ENCODE measurements around the gene NRAP. TPM values are rescaled to one million over a fixed set of nuclear protein-coding genes. Genes with fewer than 3 reads are reported as not detected.

Gene NRAP
- total RNA-seq, 1 experiment from 2014 or later: not detected

GRCh38 chr10:113621799-113622198, 42.0 kb downstream of the NRAP start:
- H3K9ac ChIP-seq (ENCODE audit: extremely low read depth, insufficient read length, low read length): no peak overlapping the region
- Mint-ChIP-seq H3K36me3 (ENCODE audit: insufficient read depth in 1 of 3, low read depth in 3 of 3) (no peaks in the 10 kb centered on the region), H3K27me3 (ENCODE audit: low read depth) (peaks cover 58% of the 10 kb centered on the region), H3K4me3 (no peak overlapping the region), H3K27ac (no peak overlapping the region), H3K9me3 (no peaks in the 10 kb centered on the region), H3K4me1 (peaks cover 36 to 42% of the 10 kb centered on the region in 2 experiments)
- H2AFZ ChIP-seq (ENCODE audit: low read length): no peak overlapping the region
- H4K91ac ChIP-seq (ENCODE audit: insufficient read length, low read depth, low read length): no peak overlapping the region
- H2BK120ac ChIP-seq (ENCODE audit: low read depth, low read length, poor library complexity, severe bottlenecking): no peak overlapping the region
- H4K20me1 ChIP-seq (ENCODE audit: control insufficient read depth, insufficient read depth, insufficient read length): no peaks in the 10 kb centered on the region
- H3K23me2 ChIP-seq (ENCODE audit: insufficient read length, low read depth, low read length, poor library complexity, severe bottlenecking): no peaks in the 10 kb centered on the region
- H2BK12ac ChIP-seq (ENCODE audit: insufficient read length, low read depth, low read length): no peak overlapping the region
- DNase-seq: no peak
- no peaks in the 10 kb centered on the region for H3K79me2 ChIP-seq (ENCODE audit: insufficient read depth, low read length)
- H2AK5ac ChIP-seq (ENCODE audit: insufficient read length, low read length): no peak overlapping the region
- no peak overlapping the region for H3K18ac ChIP-seq (ENCODE audit: insufficient read length, low read depth, low read length)
- H3K79me1 ChIP-seq (ENCODE audit: insufficient read depth, low read depth, low read length, poor library complexity, severe bottlenecking): no peaks in the 10 kb centered on the region
- TF ChIP-seq CTCF (conservative IDR thresholded peaks at IDR 0.05): no peak
- H2BK20ac ChIP-seq (ENCODE audit: low read depth, low read length, poor library complexity, severe bottlenecking): no peak overlapping the region
- H4K8ac ChIP-seq (replicated peaks; ENCODE audit: insufficient read length, low read depth, low read length): no peak overlapping the region
- H3K14ac ChIP-seq (ENCODE audit: insufficient read depth, low read length): no peak overlapping the region
- no CpG with 5 or more reads among the region's 8 CpGs for WGBS (ENCODE audit: extremely low coverage, insufficient read length, low lambda C conversion rate)
- H3K27me3 ChIP-seq (ENCODE audit: insufficient read depth, low read length): no peaks in the 10 kb centered on the region
- no peak overlapping the region for H3K23ac ChIP-seq (ENCODE audit: insufficient read length, low read depth, low read length)
- no peak overlapping the region for H3T11ph ChIP-seq (ENCODE audit: low read length)
- no peak overlapping the region for H4K5ac ChIP-seq (ENCODE audit: insufficient read length, low read depth, low read length)
- no peak overlapping the region for H3K56ac ChIP-seq (ENCODE audit: insufficient read length, low read depth, low read length)
- H3K27ac ChIP-seq (ENCODE audit: insufficient read length, low read depth, low read length): no peak overlapping the region
- H3K4ac ChIP-seq (ENCODE audit: low read depth, low read length): no peak overlapping the region
- H3K4me2 ChIP-seq (ENCODE audit: insufficient read depth, insufficient read length, low read length): no peak overlapping the region
- H3K9me3 ChIP-seq (ENCODE audit: control insufficient read depth, low read depth, low read length): no peaks in the 10 kb centered on the region
- no peak overlapping the region for H2BK5ac ChIP-seq (ENCODE audit: insufficient read length, low read length)
- H3K4me1 ChIP-seq (ENCODE audit: insufficient read depth, low read length): no peaks in the 10 kb centered on the region; the same call in none of the 2 replicates
- H2BK15ac ChIP-seq (ENCODE audit: low read depth, low read length): no peak overlapping the region

All from H9 (cell line).